H1 (cell line): Measurements from ENCODE around the gene SCAMP3.

Source experiments
- CREB1 ChIP-seq: IDR thresholded peaks from 2 replicates; pipeline ENCODE4 v1.6.1; 2012; ENCODE audit warnings: inconsistent platforms
- MAFK ChIP-seq: IDR thresholded peaks from 2 replicates; pipeline ENCODE4 v1.6.1; 2012; ENCODE audit warnings: low read depth, mild to moderate bottlenecking, improper control_type of control experiment, low read length
- POLR2A ChIP-seq, 2 experiments: IDR thresholded peaks; 1 replicate in 1 of 2; 2 replicates in 1 of 2; pipeline ENCODE4 v1.6.1; 2011; ENCODE audit warnings: low read depth in 2 of 2, low read length in 2 of 2, mild to moderate bottlenecking in 2 of 2; ENCODE audit errors: control extremely low read depth in 1 of 2
- RAD21 ChIP-seq, 2 experiments: IDR thresholded peaks in 1 of 2; conservative IDR thresholded peaks in 1 of 2; 2 replicates each; pipeline ENCODE4 v1.6.1; 2011; ENCODE audit warnings: low read depth in 2 of 2, low read length in 2 of 2, improper control_type of control experiment in 1 of 2, inconsistent platforms in 1 of 2, mild to moderate bottlenecking in 1 of 2, moderate library complexity in 1 of 2
- SAP30 ChIP-seq: fragments of 300-600 bp; sonication (generic); IDR thresholded peaks from 2 replicates; pipeline ENCODE4 v1.7.1; 2012; ENCODE audit warnings: low read length, moderate library complexity, mild to moderate bottlenecking, inconsistent platforms; ENCODE audit not compliant: insufficient read depth, insufficient replicate concordance
- TAF1 ChIP-seq: IDR thresholded peaks from 2 replicates; pipeline ENCODE4 v1.6.1; 2011; ENCODE audit warnings: mild to moderate bottlenecking, low read depth, low read length
- TEAD4 ChIP-seq: IDR thresholded peaks from 2 replicates; pipeline ENCODE4 v1.6.1; 2012; ENCODE audit warnings: low read depth, low read length, inconsistent platforms, mixed read lengths
- TF ChIP-seq, protein P1 (sequence below), 3 experiments: IDR thresholded peaks; 1 replicate in 2 of 3; 2 replicates in 1 of 3; pipeline versions ENCODE4 v1.5.1 to v1.6.1; 2011; ENCODE audit warnings: low read length in 3 of 3, mild to moderate bottlenecking in 3 of 3, inconsistent platforms in 2 of 3, low read depth in 1 of 3, moderate library complexity in 1 of 3; ENCODE audit not compliant: insufficient read depth in 1 of 3; ENCODE audit errors: control extremely low read depth in 1 of 3
- TF ChIP-seq, protein P2 (sequence below): IDR thresholded peaks from 2 replicates; pipeline ENCODE4 v1.6.1; 2012; ENCODE audit warnings: inconsistent platforms

DNA sequence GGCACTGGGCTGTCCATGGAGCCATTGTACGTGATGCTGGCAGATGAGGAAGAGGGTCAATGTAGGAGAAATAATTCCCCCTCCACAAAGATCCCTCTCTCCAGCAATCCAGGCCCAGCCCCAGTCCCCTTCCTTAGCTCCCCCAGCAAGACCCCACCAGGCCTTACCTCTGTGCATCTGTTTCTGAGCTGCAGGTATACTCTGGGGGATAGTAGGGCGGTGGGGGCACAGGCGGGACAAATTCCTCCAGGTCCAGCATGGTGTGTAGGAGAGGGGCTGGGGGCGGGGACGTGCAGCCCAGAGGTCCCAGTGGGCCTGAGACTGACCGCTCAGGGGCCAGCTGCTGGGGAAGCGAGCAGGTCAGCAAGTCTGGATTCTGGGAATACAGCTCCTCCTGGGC lies 10.6 kb downstream of the SCAMP3 start:
- TF ChIP-seq TEAD4, result no peak
- TF ChIP-seq, protein P1, sequence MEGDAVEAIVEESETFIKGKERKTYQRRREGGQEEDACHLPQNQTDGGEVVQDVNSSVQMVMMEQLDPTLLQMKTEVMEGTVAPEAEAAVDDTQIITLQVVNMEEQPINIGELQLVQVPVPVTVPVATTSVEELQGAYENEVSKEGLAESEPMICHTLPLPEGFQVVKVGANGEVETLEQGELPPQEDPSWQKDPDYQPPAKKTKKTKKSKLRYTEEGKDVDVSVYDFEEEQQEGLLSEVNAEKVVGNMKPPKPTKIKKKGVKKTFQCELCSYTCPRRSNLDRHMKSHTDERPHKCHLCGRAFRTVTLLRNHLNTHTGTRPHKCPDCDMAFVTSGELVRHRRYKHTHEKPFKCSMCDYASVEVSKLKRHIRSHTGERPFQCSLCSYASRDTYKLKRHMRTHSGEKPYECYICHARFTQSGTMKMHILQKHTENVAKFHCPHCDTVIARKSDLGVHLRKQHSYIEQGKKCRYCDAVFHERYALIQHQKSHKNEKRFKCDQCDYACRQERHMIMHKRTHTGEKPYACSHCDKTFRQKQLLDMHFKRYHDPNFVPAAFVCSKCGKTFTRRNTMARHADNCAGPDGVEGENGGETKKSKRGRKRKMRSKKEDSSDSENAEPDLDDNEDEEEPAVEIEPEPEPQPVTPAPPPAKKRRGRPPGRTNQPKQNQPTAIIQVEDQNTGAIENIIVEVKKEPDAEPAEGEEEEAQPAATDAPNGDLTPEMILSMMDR (IDR thresholded peaks at IDR 0.05; ENCODE audit: control extremely low read depth in 1 of 3, insufficient read depth in 1 of 3, low read depth in 1 of 3, low read length in 3 of 3), result no peak
- TF ChIP-seq, protein P2, sequence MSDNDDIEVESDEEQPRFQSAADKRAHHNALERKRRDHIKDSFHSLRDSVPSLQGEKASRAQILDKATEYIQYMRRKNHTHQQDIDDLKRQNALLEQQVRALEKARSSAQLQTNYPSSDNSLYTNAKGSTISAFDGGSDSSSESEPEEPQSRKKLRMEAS, result no peak
- no peak for TF ChIP-seq POLR2A (IDR thresholded peaks at IDR 0.05; ENCODE audit: control extremely low read depth in 1 of 2, low read depth in 2 of 2, low read length in 2 of 2)
- no peak for TF ChIP-seq RAD21 (IDR thresholded peaks at IDR 0.05 in 1 of 2, conservative IDR thresholded peaks at IDR 0.05 in 1 of 2; ENCODE audit: low read depth in 2 of 2, low read length in 2 of 2)
- no peak for TF ChIP-seq SAP30
- no peak for TF ChIP-seq MAFK
- TF ChIP-seq TAF1, result no peak
- TF ChIP-seq CREB1, result no peak
